ENCODE measurements around the gene RAPGEF5.

- TF ChIP-seq, protein P1, sequence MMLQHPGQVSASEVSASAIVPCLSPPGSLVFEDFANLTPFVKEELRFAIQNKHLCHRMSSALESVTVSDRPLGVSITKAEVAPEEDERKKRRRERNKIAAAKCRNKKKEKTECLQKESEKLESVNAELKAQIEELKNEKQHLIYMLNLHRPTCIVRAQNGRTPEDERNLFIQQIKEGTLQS (IDR thresholded peaks at IDR 0.05): no peak
- TF ChIP-seq CTCF (IDR thresholded peaks at IDR 0.05; ENCODE audit: low read depth, low read length, missing input control): peak; percentile 92
- no peak for TF ChIP-seq REST (IDR thresholded peaks at IDR 0.05)
- TF ChIP-seq SP1 (IDR thresholded peaks at IDR 0.05): no peak
- TF ChIP-seq, protein P2, sequence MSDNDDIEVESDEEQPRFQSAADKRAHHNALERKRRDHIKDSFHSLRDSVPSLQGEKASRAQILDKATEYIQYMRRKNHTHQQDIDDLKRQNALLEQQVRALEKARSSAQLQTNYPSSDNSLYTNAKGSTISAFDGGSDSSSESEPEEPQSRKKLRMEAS (IDR thresholded peaks at IDR 0.05): no peak
- TF ChIP-seq GABPA (IDR thresholded peaks at IDR 0.05 in 1 of 2, conservative IDR thresholded peaks at IDR 0.05 in 1 of 2): no peak
- no peak for TF ChIP-seq FOXA1 (IDR thresholded peaks at IDR 0.05)
- peak; percentile 96 to 97 for TF ChIP-seq RAD21 (IDR thresholded peaks at IDR 0.05)
- no peak for TF ChIP-seq RXRA (IDR thresholded peaks at IDR 0.05)
- no peak for TF ChIP-seq EGR1 (IDR thresholded peaks at IDR 0.05; ENCODE audit: low read depth in 2 of 2)
- TF ChIP-seq HNF4G (IDR thresholded peaks at IDR 0.05): no peak
- TF ChIP-seq YY1 (IDR thresholded peaks at IDR 0.05): no peak
- TF ChIP-seq TAF1 (conservative IDR thresholded peaks at IDR 0.05): no peak
Observed at GRCh38 chr7:22110227-22110839, 246.6 kb downstream of the RAPGEF5 start.
